Activated naive CD8-positive, alpha-beta T cell treated with anti-CD3 and anti-CD28 coated beads, Interleukin-2, amount 50 U/mL, for 24 hours (primary cell): ENCODE data around the gene PRPF38A.

Experiments used
- ATAC-seq: fragments of 150-1000 bp; cut with Tn5 transposase; one replicate; pipeline ENCODE4 v1.10.0; 2021
- DNase-seq: peaks from one replicate; pipeline ENCODE4 v3.0.0; 2021
- H3K27ac Mint-ChIP-seq: one replicate; pipeline ENCODE4 v1.8.0; 2021; ENCODE audit warnings: mild to moderate bottlenecking, mixed read lengths
- H3K27me3 Mint-ChIP-seq: one replicate; pipeline ENCODE4 v1.8.0; 2021; ENCODE audit warnings: mixed read lengths
- H3K36me3 Mint-ChIP-seq: one replicate; pipeline ENCODE4 v1.8.0; 2021; ENCODE audit warnings: low read depth, mixed read lengths
- H3K4me1 Mint-ChIP-seq: one replicate; pipeline ENCODE4 v1.8.0; 2021; ENCODE audit warnings: mixed read lengths
- H3K4me3 Mint-ChIP-seq: one replicate; pipeline ENCODE4 v1.8.0; 2021; ENCODE audit warnings: mild to moderate bottlenecking, moderate library complexity, mixed read lengths
- H3K9me3 Mint-ChIP-seq: one replicate; pipeline ENCODE4 v1.8.0; 2021; ENCODE audit warnings: mixed read lengths

Gene PRPF38A

GRCh38 chr1:52461821-52462220 lies 57.4 kb downstream of the PRPF38A start:
- Mint-ChIP-seq H3K4me1 (no peaks in the 10 kb centered on the region), H3K9me3 (no peaks in the 10 kb centered on the region), H3K27ac (no peak overlapping the region), H3K27me3 (no peaks in the 10 kb centered on the region), H3K4me3 (no peak overlapping the region), H3K36me3 (peaks cover 1% of the 10 kb centered on the region)
- no peak for ATAC-seq
- DNase-seq: no peak

GRCh38 chr1:52463891-52464290 lies 59.5 kb downstream of the PRPF38A start:
- DNase-seq (no peak), ATAC-seq (no peak)
- peaks cover 6% of the 10 kb centered on the region for H3K36me3 Mint-ChIP-seq
- H3K4me1 Mint-ChIP-seq: no peaks in the 10 kb centered on the region
- H3K27ac Mint-ChIP-seq: no peak overlapping the region
- H3K4me3 Mint-ChIP-seq: no peak overlapping the region
- H3K27me3 Mint-ChIP-seq: no peaks in the 10 kb centered on the region
- H3K9me3 Mint-ChIP-seq: no peaks in the 10 kb centered on the region

GRCh38 chr1:52469108-52469507 lies 64.7 kb downstream of the PRPF38A start:
- H3K27me3 Mint-ChIP-seq: no peaks in the 10 kb centered on the region
- H3K4me3 Mint-ChIP-seq: no peak overlapping the region
- ATAC-seq (no peak), DNase-seq (no peak)
- no peak overlapping the region for H3K27ac Mint-ChIP-seq
- peaks cover 2% of the 10 kb centered on the region for H3K4me1 Mint-ChIP-seq
- peaks cover 13% of the 10 kb centered on the region for H3K36me3 Mint-ChIP-seq
- H3K9me3 Mint-ChIP-seq: no peaks in the 10 kb centered on the region
